ENCODE data around the gene TNN. TPM values are rescaled to one million over a fixed set of nuclear protein-coding genes. Genes with fewer than 3 reads are reported as not detected.

TNN gene
- total and polyA plus RNA-seq, 2 experiments from 2014 or later, result 0.18 to 0.31 TPM

- no peaks in the 10 kb centered on the region for H3K27me3 ChIP-seq (ENCODE audit: insufficient read depth)
- no peak overlapping the region for H3K27ac Mint-ChIP-seq
- H3K36me3 Mint-ChIP-seq (ENCODE audit: low read depth), result no peaks in the 10 kb centered on the region
- no peaks in the 10 kb centered on the region for H3F3A ChIP-seq (replicated peaks; ENCODE audit: low read depth)
- peaks cover 7% of the 10 kb centered on the region; the same call in 1 of the 2 replicates for H3K9me2 ChIP-seq (ENCODE audit: insufficient read depth)
- H3K4me2 ChIP-seq, result no peak overlapping the region
- H2AFZ ChIP-seq, result 0 out of 2 replicates have a peak overlapping the region, but pooled peaks have one; percentile 2
- no peaks in the 10 kb centered on the region for H3K27me3 Mint-ChIP-seq (ENCODE audit: insufficient read depth, low read depth, poor library complexity)
- H3K79me2 ChIP-seq (replicated peaks; ENCODE audit: insufficient read depth), result no peaks in the 10 kb centered on the region
- H3K4me1 ChIP-seq (ENCODE audit: insufficient read depth), result peaks cover 20% of the 10 kb centered on the region
- ATAC-seq (no peak), DNase-seq (ENCODE audit: low spot score) (no peak)
- H3K4me3 ChIP-seq, result no peak overlapping the region
- H3K36me3 ChIP-seq (ENCODE audit: insufficient read depth), result no peaks in the 10 kb centered on the region
- H4K20me1 ChIP-seq (replicated peaks; ENCODE audit: insufficient read depth), result no peaks in the 10 kb centered on the region
- H3K4me3 Mint-ChIP-seq, result no peak overlapping the region
- no peak for TF ChIP-seq EZH2phosphoT487 (IDR thresholded peaks at IDR 0.05; ENCODE audit: unreplicated experiment)
- no peak for TF ChIP-seq CREB1 (CRISPR knock-in tag; IDR thresholded peaks at IDR 0.05; ENCODE audit: low read depth)
- no peak for TF ChIP-seq STAT1 (IDR thresholded peaks at IDR 0.05; ENCODE audit: unreplicated experiment)
- no peak for TF ChIP-seq ZNF331 (CRISPR knock-in tag; IDR thresholded peaks at IDR 0.05; ENCODE audit: low read depth)
- no peak for TF ChIP-seq ZNF114 (CRISPR knock-in tag; IDR thresholded peaks at IDR 0.05)
- TF ChIP-seq JUNB (IDR thresholded peaks at IDR 0.05; ENCODE audit: unreplicated experiment), result no peak
- TF ChIP-seq POLR2AphosphoS5 (IDR thresholded peaks at IDR 0.05; ENCODE audit: low read depth), result no peak
- H3K9me3 Mint-ChIP-seq, result no peaks in the 10 kb centered on the region
- peaks cover 44% of the 10 kb centered on the region for H3K4me1 Mint-ChIP-seq
- H3K27ac ChIP-seq (ENCODE audit: low read depth), result no peak overlapping the region
Observed at GRCh38 chr1:175132436-175132835, 64.8 kb downstream of the TNN start.

GRCh38 chr1:175133673-175134435 is 66.2 kb downstream of the TNN start:
- DNase-seq (ENCODE audit: low spot score), result no peak
- Histone ChIP-seq H3K27ac (ENCODE audit: low read depth) (no peak overlapping the region), H3K27me3 (ENCODE audit: insufficient read depth) (no peaks in the 10 kb centered on the region), H3K79me2 (replicated peaks; ENCODE audit: insufficient read depth) (no peaks in the 10 kb centered on the region), H3K4me2 (no peak overlapping the region), H3F3A (replicated peaks; ENCODE audit: low read depth) (no peaks in the 10 kb centered on the region), H3K4me1 (ENCODE audit: insufficient read depth) (peaks cover 20% of the 10 kb centered on the region), H2AFZ (peak overlapping the region; percentile 24; the same call in 1 of the 2 replicates), H3K9me2 (ENCODE audit: insufficient read depth) (peaks cover 2% of the 10 kb centered on the region; the same call in 1 of the 2 replicates), H3K36me3 (ENCODE audit: insufficient read depth) (no peaks in the 10 kb centered on the region), H3K4me3 (no peak overlapping the region), H4K20me1 (replicated peaks; ENCODE audit: insufficient read depth) (no peaks in the 10 kb centered on the region)
- H3K27me3 Mint-ChIP-seq (ENCODE audit: insufficient read depth, low read depth, poor library complexity), result peaks cover 3% of the 10 kb centered on the region
- ATAC-seq, result no peak
- H3K36me3 Mint-ChIP-seq (ENCODE audit: low read depth), result no peaks in the 10 kb centered on the region
- no peaks in the 10 kb centered on the region for H3K9me3 Mint-ChIP-seq
- no peak overlapping the region for H3K4me3 Mint-ChIP-seq
- H3K27ac Mint-ChIP-seq, result no peak overlapping the region
- peaks cover 36% of the 10 kb centered on the region for H3K4me1 Mint-ChIP-seq
- no peak for TF ChIP-seq JUNB (IDR thresholded peaks at IDR 0.05; ENCODE audit: unreplicated experiment)
- TF ChIP-seq REST (IDR thresholded peaks at IDR 0.05; ENCODE audit: unreplicated experiment), result no peak
- TF ChIP-seq ZNF114 (CRISPR knock-in tag; IDR thresholded peaks at IDR 0.05), result no peak
- TF ChIP-seq ZNF331 (CRISPR knock-in tag; IDR thresholded peaks at IDR 0.05; ENCODE audit: low read depth), result no peak
- TF ChIP-seq ETS1 (IDR thresholded peaks at IDR 0.05), result no peak
- TF ChIP-seq CREB1 (CRISPR knock-in tag; IDR thresholded peaks at IDR 0.05; ENCODE audit: low read depth), result no peak
- no peak for TF ChIP-seq STAT1 (IDR thresholded peaks at IDR 0.05; ENCODE audit: unreplicated experiment)
- TF ChIP-seq CTCF (conservative IDR thresholded peaks at IDR 0.05; ENCODE audit: low read depth in 2 of 2), result no peak
- no peak for TF ChIP-seq NANOG (IDR thresholded peaks at IDR 0.05; ENCODE audit: borderline replicate concordance)
- TF ChIP-seq EZH2phosphoT487 (IDR thresholded peaks at IDR 0.05; ENCODE audit: unreplicated experiment), result no peak

Measured in GM23338 (cell line).